Chondrocyte (in vitro differentiated cells): ENCODE measurements around the gene PLD1. TPM values are rescaled to one million over a fixed set of nuclear protein-coding genes. Genes with fewer than 3 reads are reported as not detected.
A peak's percentile ranks its signal among the peaks of the same experiment; 100 is the strongest.
"Not testable (repeated sequence)": the region's sequence is repeated elsewhere in the genome, so short reads cannot be mapped to it uniquely, and the experiment has no call there.

ENCODE experiments used
- DNase-seq: peaks from one replicate; pipeline ENCODE4 v3.0.0; 2021; ENCODE audit warnings: mixed read lengths, low spot score
- H3K27ac Mint-ChIP-seq: one replicate; pipeline ENCODE4 v1.8.0; 2021; ENCODE audit warnings: mild to moderate bottlenecking, moderate library complexity, mixed read lengths; ENCODE audit not compliant: unreplicated experiment
- H3K27me3 Mint-ChIP-seq: 2 replicates; pipeline ENCODE4 v1.8.0; 2021; ENCODE audit warnings: low read depth, mixed read lengths
- H3K36me3 Mint-ChIP-seq: 2 replicates; pipeline ENCODE4 v1.8.0; 2021; ENCODE audit warnings: low read depth, mixed read lengths
- H3K4me1 Mint-ChIP-seq: 2 replicates; pipeline ENCODE4 v1.8.0; 2021; ENCODE audit warnings: low read depth, mild to moderate bottlenecking, mixed read lengths
- H3K4me3 Mint-ChIP-seq: one replicate; pipeline ENCODE4 v1.8.0; 2021; ENCODE audit warnings: mild to moderate bottlenecking, moderate library complexity, mixed read lengths; ENCODE audit not compliant: unreplicated experiment
- H3K9me3 Mint-ChIP-seq: 2 replicates; pipeline ENCODE4 v1.8.0; 2021; ENCODE audit warnings: low read depth, mixed read lengths
- long read RNA-seq: library from polyadenylated mRNA; stranded (forward); transcript quantifications from one replicate; pipeline ENCODE4 v2.0.0, GENCODE V29; 2021
- total RNA-seq: library from RNA; stranded (reverse); gene quantifications from 3 replicates; pipeline ENCODE4 v1.2.1, GENCODE V29; 2021
- TF ChIP-seq, protein P1 (sequence below): fragments of 200-600 bp; sonication (generic); IDR thresholded peaks from 2 replicates; pipeline ENCODE4 v1.5.0; 2021; ENCODE audit warnings: antibody characterized with exemption, mild to moderate bottlenecking, moderate library complexity

The PLD1 gene, protein sequence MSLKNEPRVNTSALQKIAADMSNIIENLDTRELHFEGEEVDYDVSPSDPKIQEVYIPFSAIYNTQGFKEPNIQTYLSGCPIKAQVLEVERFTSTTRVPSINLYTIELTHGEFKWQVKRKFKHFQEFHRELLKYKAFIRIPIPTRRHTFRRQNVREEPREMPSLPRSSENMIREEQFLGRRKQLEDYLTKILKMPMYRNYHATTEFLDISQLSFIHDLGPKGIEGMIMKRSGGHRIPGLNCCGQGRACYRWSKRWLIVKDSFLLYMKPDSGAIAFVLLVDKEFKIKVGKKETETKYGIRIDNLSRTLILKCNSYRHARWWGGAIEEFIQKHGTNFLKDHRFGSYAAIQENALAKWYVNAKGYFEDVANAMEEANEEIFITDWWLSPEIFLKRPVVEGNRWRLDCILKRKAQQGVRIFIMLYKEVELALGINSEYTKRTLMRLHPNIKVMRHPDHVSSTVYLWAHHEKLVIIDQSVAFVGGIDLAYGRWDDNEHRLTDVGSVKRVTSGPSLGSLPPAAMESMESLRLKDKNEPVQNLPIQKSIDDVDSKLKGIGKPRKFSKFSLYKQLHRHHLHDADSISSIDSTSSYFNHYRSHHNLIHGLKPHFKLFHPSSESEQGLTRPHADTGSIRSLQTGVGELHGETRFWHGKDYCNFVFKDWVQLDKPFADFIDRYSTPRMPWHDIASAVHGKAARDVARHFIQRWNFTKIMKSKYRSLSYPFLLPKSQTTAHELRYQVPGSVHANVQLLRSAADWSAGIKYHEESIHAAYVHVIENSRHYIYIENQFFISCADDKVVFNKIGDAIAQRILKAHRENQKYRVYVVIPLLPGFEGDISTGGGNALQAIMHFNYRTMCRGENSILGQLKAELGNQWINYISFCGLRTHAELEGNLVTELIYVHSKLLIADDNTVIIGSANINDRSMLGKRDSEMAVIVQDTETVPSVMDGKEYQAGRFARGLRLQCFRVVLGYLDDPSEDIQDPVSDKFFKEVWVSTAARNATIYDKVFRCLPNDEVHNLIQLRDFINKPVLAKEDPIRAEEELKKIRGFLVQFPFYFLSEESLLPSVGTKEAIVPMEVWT
- total RNA-seq, result 14.7 to 17.0 TPM (median 16.4 TPM) in 3 replicates
- long read RNA-seq, full-length matches to known transcripts, result 3 of 5 reads
- long read RNA-seq, partial matches to known transcripts, result 1 of 5 reads
- long read RNA-seq, other reads (novel, unspliced or antisense), result 1 of 5 reads

DNA sequence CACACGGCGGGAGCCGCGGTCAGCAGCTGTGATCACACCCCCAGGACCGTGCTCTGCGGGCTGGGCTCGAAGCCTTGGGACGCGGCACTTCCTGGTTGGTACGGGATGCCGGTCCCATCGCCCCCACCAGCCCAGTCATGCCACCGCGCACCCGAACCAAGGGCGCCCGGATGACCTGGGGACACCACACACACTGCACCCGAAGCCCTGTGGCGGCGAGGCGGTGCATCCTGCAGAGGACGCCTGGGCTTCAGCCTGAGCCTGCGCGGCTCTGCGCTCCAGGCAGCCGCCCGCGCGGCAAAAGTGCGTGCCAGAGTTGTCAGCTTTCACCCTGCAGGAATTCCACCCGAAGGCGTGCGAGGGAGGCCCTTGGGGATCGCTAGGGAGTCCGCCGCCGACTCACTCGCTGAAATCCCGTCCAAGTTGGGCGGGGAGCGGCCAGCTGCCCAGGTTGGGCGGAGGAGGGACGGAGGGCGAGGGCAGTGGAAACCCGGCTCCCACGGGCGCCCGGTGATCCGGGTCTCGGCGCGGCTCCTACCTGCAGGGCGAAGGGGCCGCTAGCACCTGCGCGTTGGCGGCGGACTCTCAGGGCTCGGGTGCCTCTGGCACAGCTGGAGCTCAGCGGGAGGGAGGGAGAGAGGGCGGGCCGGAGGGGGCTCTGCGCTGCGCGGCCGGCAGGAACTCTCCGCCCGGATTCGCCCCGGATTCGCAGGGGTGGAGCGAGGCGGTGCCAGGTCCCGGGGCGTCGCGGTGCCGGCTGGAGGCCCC is at the start of gene PLD1:
Gene PLD1, minus strand, starts transcription at position 623 of the 768 bp plus-strand sequence. CDS start 72,432 bp downstream, outside the sequence.
- Mint-ChIP-seq H3K27me3 (no peaks in the 10 kb centered on the region), H3K4me1 (peaks cover 70% of the 10 kb centered on the region), H3K27ac (peak within 1 kb of the TSS; percentile 93), H3K36me3 (no peaks in the 10 kb centered on the region), H3K9me3 (no peaks in the 10 kb centered on the region), H3K4me3 (peak within 1 kb of the TSS; percentile 75)
- peak; percentile 94 for DNase-seq
- TF ChIP-seq, protein P1, sequence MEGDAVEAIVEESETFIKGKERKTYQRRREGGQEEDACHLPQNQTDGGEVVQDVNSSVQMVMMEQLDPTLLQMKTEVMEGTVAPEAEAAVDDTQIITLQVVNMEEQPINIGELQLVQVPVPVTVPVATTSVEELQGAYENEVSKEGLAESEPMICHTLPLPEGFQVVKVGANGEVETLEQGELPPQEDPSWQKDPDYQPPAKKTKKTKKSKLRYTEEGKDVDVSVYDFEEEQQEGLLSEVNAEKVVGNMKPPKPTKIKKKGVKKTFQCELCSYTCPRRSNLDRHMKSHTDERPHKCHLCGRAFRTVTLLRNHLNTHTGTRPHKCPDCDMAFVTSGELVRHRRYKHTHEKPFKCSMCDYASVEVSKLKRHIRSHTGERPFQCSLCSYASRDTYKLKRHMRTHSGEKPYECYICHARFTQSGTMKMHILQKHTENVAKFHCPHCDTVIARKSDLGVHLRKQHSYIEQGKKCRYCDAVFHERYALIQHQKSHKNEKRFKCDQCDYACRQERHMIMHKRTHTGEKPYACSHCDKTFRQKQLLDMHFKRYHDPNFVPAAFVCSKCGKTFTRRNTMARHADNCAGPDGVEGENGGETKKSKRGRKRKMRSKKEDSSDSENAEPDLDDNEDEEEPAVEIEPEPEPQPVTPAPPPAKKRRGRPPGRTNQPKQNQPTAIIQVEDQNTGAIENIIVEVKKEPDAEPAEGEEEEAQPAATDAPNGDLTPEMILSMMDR, result peak; percentile 45

DNA sequence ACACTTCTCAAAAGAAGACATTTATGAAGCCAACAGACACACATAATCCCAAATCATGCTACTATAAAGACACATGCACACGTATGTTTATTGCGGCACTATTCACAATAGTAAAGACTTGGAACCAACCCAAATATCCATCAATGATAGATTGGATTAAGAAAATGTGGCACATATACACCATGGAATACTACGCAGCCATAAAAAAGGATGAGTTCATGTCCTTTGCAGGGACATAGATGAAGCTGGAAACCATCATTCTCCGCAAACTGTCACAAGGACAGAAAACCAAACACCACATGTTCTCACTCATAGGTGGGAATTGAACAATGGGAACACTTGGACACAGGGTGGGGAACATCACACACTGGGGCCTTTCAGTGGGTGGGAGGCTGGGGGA is 48.5 kb upstream of the PLD1 start:
- not testable (repeated sequence) for H3K27me3 Mint-ChIP-seq, DNase-seq, H3K36me3 Mint-ChIP-seq, H3K27ac Mint-ChIP-seq, H3K9me3 Mint-ChIP-seq, H3K4me3 Mint-ChIP-seq
- peaks cover 26% of the 10 kb centered on the region for H3K4me1 Mint-ChIP-seq

DNA sequence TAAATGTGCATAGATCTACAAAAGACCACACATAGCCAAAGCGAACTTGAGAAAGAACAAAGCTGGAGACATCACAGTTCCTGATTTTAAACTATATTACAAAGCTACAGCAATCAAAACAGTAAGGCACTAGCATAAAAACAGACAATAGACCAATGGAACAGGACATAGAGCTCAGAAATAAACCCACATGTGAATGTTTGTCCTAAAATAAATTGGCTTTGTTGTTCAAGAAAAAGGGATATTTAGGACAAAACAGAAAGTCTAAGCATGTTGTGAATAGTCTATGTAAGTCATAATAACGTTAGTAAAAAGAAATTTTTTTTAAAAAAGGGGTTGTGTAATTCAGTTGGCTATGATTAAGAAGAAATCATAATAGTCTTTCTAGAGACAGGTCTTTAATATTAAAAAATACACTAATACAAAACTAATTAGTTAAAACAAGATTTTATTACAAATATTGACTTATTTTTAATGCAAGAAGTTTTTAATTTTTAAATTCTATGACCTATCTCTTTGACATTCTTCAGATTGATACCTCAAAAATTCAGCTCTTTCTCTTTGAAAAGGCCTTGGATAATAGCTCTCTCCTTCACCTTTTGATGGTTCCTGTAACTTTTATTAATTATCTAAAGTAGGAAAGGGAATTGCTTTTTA is 44.5 kb upstream of the PLD1 start:
- Mint-ChIP-seq H3K4me3 (no peak overlapping the region), H3K9me3 (peaks cover 15% of the 10 kb centered on the region)

GRCh38 chr3:171851660-171852058 is 41.4 kb upstream of the PLD1 start:
- DNase-seq, result no peak
- TF ChIP-seq, protein P1, result no peak
- Mint-ChIP-seq H3K27ac (peak overlapping the region; percentile 32), H3K4me1 (peaks cover 38% of the 10 kb centered on the region), H3K9me3 (peaks cover 15% of the 10 kb centered on the region), H3K27me3 (no peaks in the 10 kb centered on the region), H3K4me3 (no peak overlapping the region), H3K36me3 (peaks cover 4% of the 10 kb centered on the region)

More for the DNA sequence above, 44.5 kb upstream of the PLD1 start:
- DNase-seq, result no peak
- Mint-ChIP-seq H3K27me3 (no peaks in the 10 kb centered on the region), H3K4me1 (peaks cover 21% of the 10 kb centered on the region), H3K27ac (no peak overlapping the region), H3K36me3 (peaks cover 4% of the 10 kb centered on the region)
- TF ChIP-seq, protein P1, result no peak
